ENCODE results near the gene OR10H4. TPM values are rescaled to one million over a fixed set of nuclear protein-coding genes. Genes with fewer than 3 reads are reported as not detected.

Gene OR10H4, protein sequence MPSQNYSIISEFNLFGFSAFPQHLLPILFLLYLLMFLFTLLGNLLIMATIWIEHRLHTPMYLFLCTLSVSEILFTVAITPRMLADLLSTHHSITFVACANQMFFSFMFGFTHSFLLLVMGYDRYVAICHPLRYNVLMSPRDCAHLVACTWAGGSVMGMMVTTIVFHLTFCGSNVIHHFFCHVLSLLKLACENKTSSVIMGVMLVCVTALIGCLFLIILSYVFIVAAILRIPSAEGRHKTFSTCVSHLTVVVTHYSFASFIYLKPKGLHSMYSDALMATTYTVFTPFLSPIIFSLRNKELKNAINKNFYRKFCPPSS
- total RNA-seq, result not detected in 2 replicates

GRCh38 chr19:15948223-15949058 lies at the start of gene OR10H4:
Gene OR10H4 (plus strand): TSS chr19:15949008. CDS start chr19:15949008, 0 bp downstream.

DNA sequence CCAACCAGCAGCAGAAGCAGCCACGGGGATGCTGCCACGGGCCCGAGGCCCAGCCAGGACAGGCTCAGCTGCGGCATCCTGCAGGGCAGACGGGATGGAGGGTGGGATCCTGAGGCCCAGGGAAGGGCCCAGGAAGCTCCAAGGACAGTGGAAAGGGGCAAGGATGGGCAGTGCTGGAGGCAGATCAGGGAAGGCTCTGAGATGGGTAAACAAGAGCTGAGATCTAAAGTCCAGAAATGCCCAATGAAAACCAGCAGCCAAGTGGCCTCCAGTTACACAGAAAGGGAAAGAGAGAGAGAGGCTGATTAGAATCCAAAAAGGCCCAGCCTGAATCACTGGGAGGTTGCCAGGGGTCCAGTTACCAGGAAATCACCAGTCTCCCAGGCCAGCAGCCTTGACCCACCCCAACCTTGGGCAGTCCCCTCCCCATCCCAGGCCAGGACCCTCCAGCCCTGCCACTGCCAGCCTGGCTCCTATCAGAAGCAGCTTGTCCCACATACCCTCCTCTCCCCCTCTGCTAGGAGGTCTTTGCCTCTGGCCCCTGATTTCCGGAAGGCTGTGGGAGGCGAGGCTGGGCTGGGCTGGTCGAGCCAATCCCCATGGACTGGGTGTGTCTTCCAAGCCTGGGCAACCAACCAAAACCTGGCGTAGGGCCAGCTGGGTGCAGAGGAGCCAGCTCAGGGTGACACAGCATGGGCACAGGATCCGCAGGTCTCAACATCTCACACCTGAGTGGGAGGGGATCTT lies 14.3 kb upstream of the OR10H4 start, which contains the start of gene CYP4F11:
Gene CYP4F11, minus strand, starts transcription at position 198 of the 747 bp plus-strand sequence. Its CDS starts 121 bp downstream, at position 77.

Other genes with a start within 250 kb of the OR10H4 start
- gene OR10H2, start 221.0 kb upstream of the OR10H4 start, total RNA-seq, result not detected in 2 replicates
- gene OR10H3, start 211.0 kb upstream of the OR10H4 start, total RNA-seq, result not detected in 2 replicates
- gene OR10H5, start 161.3 kb upstream of the OR10H4 start, total RNA-seq, result not detected in 2 replicates
- gene OR10H1, start 133.3 kb upstream of the OR10H4 start, total RNA-seq, result not detected in 2 replicates
- under 0.01 TPM in 1 of 2 replicates, not detected in the other for gene CYP4F2, start 50.9 kb upstream of the OR10H4 start, total RNA-seq
- gene CYP4F11, start 14.5 kb upstream of the OR10H4 start, total RNA-seq, result 4.6 and 8.5 TPM in 2 replicates
- gene TPM4, start 127.5 kb downstream of the OR10H4 start, total RNA-seq, result 480 and 584 TPM in 2 replicates
- 67.3 and 91.3 TPM in 2 replicates for gene RAB8A, start 162.9 kb downstream of the OR10H4 start, total RNA-seq
- gene HSH2D, start 194.7 kb downstream of the OR10H4 start, total RNA-seq, result 0.34 and 0.43 TPM in 2 replicates
- gene CIB3, start 224.5 kb downstream of the OR10H4 start, total RNA-seq, result not detected in 2 replicates
- gene FAM32A, start 236.4 kb downstream of the OR10H4 start, total RNA-seq, result 64.6 and 102 TPM in 2 replicates
- gene AP1M1, start 248.9 kb downstream of the OR10H4 start, total RNA-seq, result 23.9 and 54.2 TPM in 2 replicates

Measured in nasal cavity respiratory epithelium epithelial cell of viscerocranial mucosa (primary cell).